Measurements from ENCODE around the gene CHST13.

GRCh38 chr3:126549861-126550487 is 26.0 kb downstream of the CHST13 start:
- TF ChIP-seq CTCF (IDR thresholded peaks at IDR 0.05) (no peak), POLR2AphosphoS5 (IDR thresholded peaks at IDR 0.05) (no peak), EP300 (IDR thresholded peaks at IDR 0.05) (no peak), POLR2A (IDR thresholded peaks at IDR 0.05; ENCODE audit: low read depth) (no peak)
